ENCODE results near the gene INO80D.
A peak's percentile ranks its signal among the peaks of the same experiment; 100 is the strongest.

Gene INO80D

DNA sequence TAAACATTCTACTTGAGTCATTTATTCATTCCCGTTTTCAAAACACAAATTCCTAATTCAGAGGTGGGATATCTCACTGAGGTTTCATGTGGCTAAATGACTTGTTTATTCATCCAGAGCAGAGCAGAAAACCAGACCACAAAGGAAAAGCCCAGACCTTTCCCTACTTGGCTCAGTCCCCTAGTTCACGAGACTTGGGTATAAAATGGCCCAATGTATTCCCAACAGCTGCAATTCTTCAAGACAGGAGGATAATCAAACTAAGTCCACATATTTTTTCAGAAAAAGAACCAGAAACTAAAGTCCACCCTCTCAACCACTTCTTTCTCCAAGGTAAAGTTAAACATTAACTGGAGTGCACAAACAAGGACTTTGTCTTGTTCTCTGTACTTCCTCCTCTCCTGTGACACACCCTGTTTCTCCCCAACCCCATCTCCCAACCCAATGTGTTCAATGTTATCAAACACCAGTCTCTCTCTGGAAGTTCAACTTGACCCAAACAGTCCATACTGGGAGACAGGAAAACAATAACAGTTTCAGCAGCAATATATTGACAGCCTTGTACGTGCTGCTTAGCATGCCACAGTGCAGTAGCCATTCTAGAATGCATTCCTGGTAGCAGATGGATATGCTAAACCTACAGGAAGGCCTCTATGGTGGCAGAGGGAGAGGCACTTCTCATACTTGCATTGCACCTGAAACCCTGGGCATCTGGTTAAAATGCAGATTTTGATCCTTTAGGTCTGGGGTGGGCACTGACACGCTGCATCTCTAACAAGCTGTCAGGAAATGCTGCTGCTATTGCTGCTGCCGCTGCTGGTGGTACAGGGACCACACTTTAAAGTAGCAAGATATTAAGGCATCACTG, 110.7 kb downstream of the INO80D start:
- DNase-seq, result no peak

DNA sequence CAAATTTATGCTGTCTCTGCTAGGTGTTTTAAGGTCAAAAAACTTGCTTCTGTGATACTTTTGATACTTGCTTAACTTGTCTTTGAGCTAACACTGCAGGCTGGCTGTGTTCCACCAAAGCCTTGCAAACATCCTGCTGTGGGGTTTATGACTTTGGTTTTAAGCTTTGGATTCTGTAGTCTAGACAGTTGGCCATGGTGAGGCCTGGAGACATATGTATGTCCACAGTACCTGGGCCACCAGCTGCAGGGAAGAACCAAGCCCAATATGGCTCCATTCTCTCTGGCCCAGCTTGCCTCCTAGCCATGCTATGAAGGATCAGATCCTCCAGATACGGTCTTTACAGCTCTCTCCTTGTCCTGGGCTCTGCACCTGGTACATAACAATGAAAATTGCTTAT, 113.9 kb downstream of the INO80D start:
- DNase-seq, result no peak

DNA sequence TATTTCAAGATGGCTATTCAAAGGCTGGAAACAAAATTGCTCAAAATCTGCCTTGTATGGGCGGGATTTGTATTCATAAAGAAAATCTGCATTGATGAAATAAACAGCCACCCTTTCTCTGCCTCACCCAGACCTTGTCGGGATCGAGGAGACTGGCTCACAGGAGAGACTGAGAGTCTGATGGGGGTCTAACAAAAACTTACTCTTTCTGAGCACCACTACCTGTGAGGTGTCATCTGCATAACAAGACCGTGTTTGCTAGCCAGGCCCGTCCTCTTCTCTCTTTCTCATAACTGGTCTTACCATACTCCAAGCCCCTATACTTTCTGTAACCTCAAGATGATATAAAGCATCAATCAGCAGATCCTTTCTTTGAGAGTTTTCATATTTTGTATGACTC, 115.6 kb downstream of the INO80D start:
- DNase-seq, result no peak

GRCh38 chr2:205969584-205969983, 116.4 kb downstream of the INO80D start:
- DNase-seq, result no peak

DNA sequence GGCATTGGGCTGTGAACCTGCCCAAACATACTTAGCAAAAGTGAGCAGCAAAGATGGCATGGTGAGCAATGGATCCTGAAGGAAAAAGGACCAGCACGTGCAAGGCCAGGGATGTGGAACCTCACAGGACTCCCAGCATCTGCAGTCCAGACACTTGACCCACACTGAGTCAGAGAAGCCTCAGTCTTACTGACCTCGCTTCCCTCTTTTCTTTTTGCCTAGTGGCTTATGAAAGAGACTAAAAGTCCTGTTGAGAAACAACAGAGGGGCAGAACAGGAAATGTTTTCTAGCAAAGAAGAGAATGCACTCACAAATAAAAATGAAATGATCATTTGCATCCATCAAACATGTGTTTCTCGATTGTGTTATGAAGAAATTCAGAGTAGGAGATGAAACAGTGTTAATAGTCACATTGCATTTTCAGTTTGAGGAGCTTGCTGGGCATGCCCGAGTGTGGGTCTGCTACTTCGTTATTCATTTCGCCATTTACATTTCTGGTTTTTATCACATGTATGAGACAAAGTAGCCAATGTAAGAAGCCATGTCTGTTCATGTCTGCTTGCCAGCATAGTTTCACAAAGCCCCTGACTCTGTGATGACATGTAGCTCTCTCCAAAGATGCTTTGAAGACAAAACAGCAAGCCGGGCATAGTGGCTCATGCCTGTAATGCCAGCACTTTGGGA, 118.4 kb downstream of the INO80D start:
- DNase-seq, result no peak

DNA sequence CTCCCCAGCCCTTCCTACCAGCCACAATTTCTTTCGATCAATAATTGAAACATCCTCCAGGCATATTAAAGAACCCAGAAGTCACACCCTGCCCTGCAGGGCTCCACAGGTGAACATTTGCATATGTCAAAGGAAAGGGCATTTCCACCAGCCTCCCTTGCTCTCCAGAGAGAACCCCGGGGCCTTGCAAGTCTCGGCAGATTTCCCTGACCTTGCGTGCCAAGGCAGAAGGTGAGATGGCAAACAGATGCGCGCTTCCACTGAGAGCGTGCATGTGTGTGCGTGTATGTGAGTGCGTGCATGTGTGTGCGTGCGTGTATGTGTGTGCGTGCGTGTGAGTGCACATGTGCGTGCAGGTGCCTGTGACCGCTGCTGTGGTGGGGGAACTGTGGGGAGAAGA, 120.3 kb downstream of the INO80D start:
- DNase-seq, result no peak

GRCh38 chr2:205964111-205964761, 121.7 kb downstream of the INO80D start:
- DNase-seq, result no peak

DNA sequence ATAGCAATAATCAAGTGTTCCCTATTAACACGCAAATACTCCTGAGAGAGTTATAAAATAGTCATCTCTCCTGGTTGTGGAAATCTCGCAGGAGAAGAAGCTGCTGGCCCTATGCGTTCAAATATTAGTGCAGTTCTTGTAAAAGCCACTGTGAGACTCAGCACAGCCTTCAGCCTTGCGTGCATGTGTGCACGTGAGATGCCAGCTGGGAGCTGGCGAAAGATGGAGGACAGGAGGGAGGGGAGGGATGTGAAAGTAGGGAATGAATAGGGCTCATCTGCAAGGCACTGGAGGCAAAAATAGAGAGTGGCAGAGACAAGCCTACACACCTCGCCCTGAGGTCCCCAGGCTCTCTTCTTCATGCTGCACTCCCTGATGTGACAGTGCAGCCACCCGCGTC, 126.5 kb downstream of the INO80D start:
- no peak for DNase-seq

- no peak for DNase-seq
These were observed 128.4 kb downstream of the INO80D start for GRCh38 chr2:205957452-205958154.

- no peak for DNase-seq
These were observed 131.3 kb downstream of the INO80D start for GRCh38 chr2:205954707-205955106.

DNA sequence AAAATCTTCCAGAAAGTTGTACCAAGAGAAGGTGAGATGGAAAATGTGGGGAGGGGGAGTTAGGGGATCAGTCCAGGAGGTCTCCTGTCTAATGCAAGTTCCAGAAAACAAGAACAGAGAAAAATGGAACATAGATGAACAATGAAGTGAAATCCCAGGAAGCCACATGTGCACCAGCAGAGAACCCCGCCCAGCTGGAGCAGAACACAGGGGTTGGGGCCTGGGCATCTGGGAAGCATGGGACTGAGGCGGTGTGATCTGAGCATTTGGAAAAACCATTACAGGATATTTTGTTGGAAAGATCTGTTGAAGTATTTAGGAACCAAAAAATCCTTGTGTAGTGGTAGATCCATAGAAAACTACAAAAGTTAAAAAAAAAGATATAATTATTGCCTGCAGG, 133.7 kb downstream of the INO80D start:
- DNase-seq, result no peak

GRCh38 chr2:205948883-205949282, 137.1 kb downstream of the INO80D start:
- DNase-seq, result no peak

GRCh38 chr2:205948496-205948837, 137.5 kb downstream of the INO80D start:
- DNase-seq, result no peak

DNA sequence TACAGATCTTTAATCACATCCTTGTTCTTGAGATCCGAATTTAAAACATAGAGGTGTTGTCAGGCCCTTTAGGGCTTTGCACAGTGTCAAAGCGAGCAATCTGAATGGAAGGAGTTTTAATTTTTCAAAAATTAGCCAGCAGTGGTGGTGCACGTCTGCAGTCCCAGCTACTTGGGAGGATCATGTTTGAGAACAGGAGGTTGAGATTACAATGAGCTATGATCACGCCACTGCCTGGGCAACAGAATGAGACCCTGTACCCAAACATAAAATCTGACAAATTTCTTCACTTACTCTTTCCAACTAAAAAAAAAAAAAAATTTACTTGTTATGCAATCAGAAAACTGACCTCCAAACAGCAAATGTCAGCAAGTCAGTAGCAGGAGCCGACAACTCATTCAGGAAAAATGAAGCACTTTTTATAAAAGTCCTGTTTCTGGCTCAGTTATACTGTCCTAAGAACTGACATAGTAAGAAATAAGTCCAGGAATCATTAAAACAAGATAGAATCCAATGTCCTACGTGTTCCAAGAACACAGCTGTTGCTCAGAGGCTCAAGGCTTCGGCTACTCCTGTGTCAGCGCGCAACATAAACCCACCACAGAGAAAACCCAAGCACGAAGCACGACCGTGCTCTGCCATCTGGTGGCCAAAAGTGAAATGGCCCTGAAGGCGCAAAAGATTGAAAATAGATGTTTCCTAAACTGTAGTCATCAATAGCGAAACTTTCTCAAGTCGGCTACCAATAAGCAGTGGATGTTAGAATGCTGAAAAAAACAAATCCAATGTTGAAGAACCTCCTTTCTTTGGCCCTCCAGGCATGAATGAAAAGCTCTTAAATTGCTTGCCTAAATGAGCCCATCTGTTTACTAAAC, 138.1 kb downstream of the INO80D start:
- peak; percentile 15 for DNase-seq

DNA sequence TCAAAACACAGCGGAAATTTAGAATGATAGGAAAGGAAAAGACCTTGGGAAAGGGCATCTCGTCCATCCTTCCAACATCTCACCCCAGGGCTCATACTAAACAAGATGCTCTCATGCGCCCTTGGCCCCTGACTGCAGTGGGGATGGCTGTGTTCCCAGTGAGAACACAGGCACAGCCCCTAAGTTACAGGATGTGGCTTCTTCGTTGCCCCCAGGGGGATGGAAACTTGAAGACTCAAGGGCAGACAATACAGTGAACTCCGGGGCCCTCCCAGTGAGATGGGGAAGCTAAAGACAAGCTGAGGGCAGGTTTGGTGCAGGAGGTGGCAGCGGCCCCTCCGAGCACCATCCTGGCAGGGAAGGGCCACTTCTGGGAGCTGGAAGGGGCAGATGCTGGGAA, 139.7 kb downstream of the INO80D start:
- no peak for DNase-seq
